ENCODE data around the gene ZNF668. TPM values are rescaled to one million over a fixed set of nuclear protein-coding genes. Genes with fewer than 3 reads are reported as not detected.

ZNF668 gene
- total and polyA plus RNA-seq, 2 of the 13 experiments (the other 11 are each of a cell fraction or from before 2014, with no cell fraction given) = 3.8 to 9.8 TPM

GRCh38 chr16:31073970-31074813 lies at the start of gene ZNF668, which contains the start of gene ZNF646 (continued):
- TF ChIP-seq AHR (CRISPR knock-in tag; IDR thresholded peaks at IDR 0.05) (peak; percentile 89), MIER3 (CRISPR knock-in tag; IDR thresholded peaks at IDR 0.05; ENCODE audit: borderline replicate concordance) (peak; percentile 68; the same call in 1 of the 2 replicates), NFE2 (CRISPR knock-in tag; IDR thresholded peaks at IDR 0.05) (no peak), STAT6 (CRISPR knock-in tag; IDR thresholded peaks at IDR 0.05; ENCODE audit: borderline replicate concordance) (no peak; the same call in 1 of the 2 replicates), NAIF1 (CRISPR knock-in tag; IDR thresholded peaks at IDR 0.05; ENCODE audit: borderline replicate concordance) (peak; percentile 87), ZNF879 (CRISPR knock-in tag; IDR thresholded peaks at IDR 0.05) (no peak), ELF3 (CRISPR knock-in tag; IDR thresholded peaks at IDR 0.05) (peak; percentile 98), ZNF7 (CRISPR knock-in tag; IDR thresholded peaks at IDR 0.05) (no peak), CREB1 (IDR thresholded peaks at IDR 0.05) (peak; percentile 90), CREB1 (CRISPR knock-in tag; IDR thresholded peaks at IDR 0.05) (peak; percentile 96), CC2D1A (CRISPR knock-in tag; IDR thresholded peaks at IDR 0.05) (peak; percentile 76; the same call in 1 of the 2 replicates), ZNF180 (CRISPR knock-in tag; IDR thresholded peaks at IDR 0.05; ENCODE audit: borderline replicate concordance, low read depth) (no peak; the same call in 1 of the 2 replicates), DMTF1 (CRISPR knock-in tag; IDR thresholded peaks at IDR 0.05) (no peak), AGO1 (IDR thresholded peaks at IDR 0.05; ENCODE audit: low read depth, low read length, poor library complexity, severe bottlenecking) (peak; percentile 87), SP2 (CRISPR knock-in tag; IDR thresholded peaks at IDR 0.05) (peak; percentile 86), MBD4 (IDR thresholded peaks at IDR 0.05; ENCODE audit: borderline replicate concordance, low read length) (no peak), CERS6 (CRISPR knock-in tag; IDR thresholded peaks at IDR 0.05) (no peak), HNF4A (CRISPR knock-in tag; IDR thresholded peaks at IDR 0.05) (peak; percentile 44; the same call in 1 of the 2 replicates), ZSCAN20 (CRISPR knock-in tag; IDR thresholded peaks at IDR 0.05; ENCODE audit: borderline replicate concordance) (peak; percentile 62; the same call in 1 of the 2 replicates), ZNF33A (CRISPR knock-in tag; IDR thresholded peaks at IDR 0.05; ENCODE audit: borderline replicate concordance) (no peak), ZNF383 (CRISPR knock-in tag; IDR thresholded peaks at IDR 0.05; ENCODE audit: borderline replicate concordance) (peak; percentile 92), EP300 (IDR thresholded peaks at IDR 0.05; ENCODE audit: low read depth in 2 of 2, low read length in 2 of 2) (peak in 1 of 2 experiments; percentile 34; a peak in 1 of 4 replicates), EP300 (CRISPR knock-in tag; IDR thresholded peaks at IDR 0.05; ENCODE audit: borderline replicate concordance) (peak; percentile 43; the same call in 1 of the 2 replicates)

Measured in HepG2 (cell line).